Endothelial cell of umbilical vein (primary cell): ENCODE results near the gene HSPB2. TPM values are rescaled to one million over a fixed set of nuclear protein-coding genes. Genes with fewer than 3 reads are reported as not detected.

Source experiments
- BruUV-seq: library from RNA; stranded (reverse); fragments of 400-500 nt; replicated peaks from 2 replicates; lab custom pipeline; 2021; lab: Mats Ljungman, UMichigan
- CTCF ChIA-PET: fragments of 300-600, 350-600 bp; sonication (Branson Sonifier 250); formaldehyde crosslinking; loops from one replicate; lab custom pipeline; 2021; ENCODE audit warnings: antibody characterized with exemption, inconsistent platforms; lab: Charles Lee
- POLR2A ChIA-PET: fragments of 300-600, 350-600 bp; sonication (Branson Sonifier 250); formaldehyde crosslinking; loops from one replicate; lab custom pipeline; 2021; ENCODE audit warnings: antibody characterized with exemption, inconsistent platforms; lab: Charles Lee
- DNase-seq: peaks from one replicate; pipeline ENCODE4 v3.0.0-alpha.2; 2011; ENCODE audit warnings: low read depth, low spot score
- FAIRE-seq: peaks from 2 replicates; lab custom pipeline; 2011; peaks lifted over from hg19 to GRCh38; lab: Jason Lieb, UNC
- H2AFZ ChIP-seq: 2 replicates; pipeline ENCODE4 v1.6.0; 2012; ENCODE audit warnings: low read depth, low read length, control low read depth, inconsistent platforms
- H3K27ac ChIP-seq: 2 replicates; pipeline ENCODE4 v1.5.1; 2011; ENCODE audit warnings: low read depth, mild to moderate bottlenecking, control low read depth, low read length, moderate library complexity; ENCODE audit not compliant: insufficient read depth
- H3K27me3 ChIP-seq, 2 experiments: 2 replicates each; pipeline versions ENCODE4 v1.6.0 to v1.6.1; 2011; ENCODE audit warnings: low read length in 2 of 2, mixed read lengths in 1 of 2; ENCODE audit not compliant: control insufficient read depth in 2 of 2, insufficient read depth in 2 of 2
- H3K36me3 ChIP-seq, 2 experiments: 2 replicates in 1 of 2; 3 replicates in 1 of 2; pipeline ENCODE4 v1.5.1; 2011; ENCODE audit warnings: low read length in 2 of 2, mild to moderate bottlenecking in 1 of 2, moderate library complexity in 1 of 2; ENCODE audit not compliant: control insufficient read depth in 2 of 2, insufficient read depth in 2 of 2; ENCODE audit errors: extremely low read depth in 1 of 2
- H3K4me1 ChIP-seq: 3 replicates; pipeline ENCODE4 v1.5.1; 2011; ENCODE audit warnings: mild to moderate bottlenecking, low read length; ENCODE audit not compliant: control insufficient read depth, insufficient read depth; ENCODE audit errors: extremely low read depth
- H3K4me2 ChIP-seq: 2 replicates; pipeline ENCODE4 v1.6.1; 2011; ENCODE audit warnings: low read length, control low read depth, mixed read lengths; ENCODE audit not compliant: insufficient read depth
- H3K4me3 ChIP-seq, 3 experiments: fragments of 200-600 bp in 1 of 3; sonication (generic), shearing (Covaris generic) in 1 of 3; replicated peaks in 1 of 3; 2 replicates each; pipeline ENCODE4 v1.5.1; 2011 to 2016; ENCODE audit warnings: control low read depth in 3 of 3, low read length in 3 of 3, mild to moderate bottlenecking in 2 of 3, inconsistent platforms in 1 of 3, low read depth in 1 of 3, moderate library complexity in 1 of 3; ENCODE audit not compliant: insufficient read depth in 1 of 3
- H3K79me2 ChIP-seq: 2 replicates; pipeline ENCODE4 v1.6.0; 2012; ENCODE audit warnings: low read length, inconsistent platforms; ENCODE audit not compliant: control insufficient read depth, insufficient read depth
- H3K9ac ChIP-seq: replicated peaks from 2 replicates; pipeline ENCODE3; 2011; ENCODE audit warnings: low read length, control low read depth; ENCODE audit not compliant: insufficient read depth; ENCODE audit errors: extremely low read depth
- H3K9me1 ChIP-seq: replicated peaks from 3 replicates; pipeline ENCODE4 v1.6.0; 2011; ENCODE audit warnings: mild to moderate bottlenecking, low read length; ENCODE audit not compliant: control insufficient read depth, insufficient read depth; ENCODE audit errors: extremely low read depth
- H3K9me3 ChIP-seq: replicated peaks from 2 replicates; pipeline ENCODE4 v1.5.1; 2012; ENCODE audit warnings: low read length, inconsistent platforms; ENCODE audit not compliant: control insufficient read depth, insufficient read depth
- H4K20me1 ChIP-seq: replicated peaks from 2 replicates; pipeline ENCODE3; 2011; ENCODE audit warnings: mild to moderate bottlenecking, low read length; ENCODE audit not compliant: control insufficient read depth, insufficient read depth; ENCODE audit errors: extremely low read depth
- EZH2 ChIP-seq: IDR thresholded peaks from 2 replicates; pipeline ENCODE4 v1.6.1; 2012; ENCODE audit warnings: borderline replicate concordance, low read depth, mild to moderate bottlenecking, moderate library complexity, low read length, inconsistent platforms; ENCODE audit not compliant: severe bottlenecking
- FOS ChIP-seq: IDR thresholded peaks from 2 replicates; pipeline ENCODE4 v1.6.1; 2011; ENCODE audit warnings: mild to moderate bottlenecking, low read length, moderate library complexity, borderline replicate concordance; ENCODE audit not compliant: insufficient read depth
- GATA2 ChIP-seq: IDR thresholded peaks from 2 replicates; pipeline ENCODE4 v1.7.0; 2011; ENCODE audit warnings: low read depth, mild to moderate bottlenecking, moderate library complexity, mixed read lengths, low read length; ENCODE audit not compliant: insufficient read length, insufficient read depth
- JUN ChIP-seq: IDR thresholded peaks from 2 replicates; pipeline ENCODE4 v1.6.1; 2011; ENCODE audit warnings: borderline replicate concordance, low read depth; ENCODE audit not compliant: insufficient read length, insufficient read depth
- MYC ChIP-seq: IDR thresholded peaks from one replicate; pipeline ENCODE4 v1.6.1; 2011; ENCODE audit warnings: mild to moderate bottlenecking, low read depth, low read length
- POLR2A ChIP-seq: IDR thresholded peaks from 2 replicates; pipeline ENCODE4 v1.6.1; 2012; ENCODE audit warnings: low read depth, mild to moderate bottlenecking, control low read depth, low read length
- POLR2AphosphoS5 ChIP-seq: IDR thresholded peaks from 2 replicates; pipeline ENCODE4 v1.6.1; 2012; ENCODE audit warnings: low read depth, mild to moderate bottlenecking, control low read depth, low read length, moderate library complexity; ENCODE audit not compliant: insufficient read depth
- dilution Hi-C: fragments of 300-500 bp; cut with MboI; formaldehyde crosslinking; loops from one replicate; pipeline ENCODE4 v1.15.0; 2019; ENCODE audit warnings: low sequenced_read_pairs; ENCODE audit not compliant: extremely low pct_ligation_motif_present
- intact Hi-C: fragments of 100-400 bp; cut with micrococcal nuclease; formaldehyde crosslinking; loops from one replicate; pipeline ENCODE4 v1.10.0; 2022
- polyA plus RNA-seq, 4 experiments: library from polyadenylated mRNA; depleted of rRNA in 3 of 4; stranded (reverse) in 3 of 4; unstranded in 1 of 4; fragments of >200 nt; gene quantifications; 2 replicates each; pipeline versions ENCODE4 v1.2.1 to v1.2.3, GENCODE V29; 2011 to 2012; ENCODE audit warnings: missing spikeins in 1 of 4
- total RNA-seq: library from RNA; stranded (reverse); gene quantifications from 2 replicates; pipeline ENCODE4 v1.2.3, GENCODE V29; 2021
- TF ChIP-seq, protein P1 (sequence below), 2 donors: IDR thresholded peaks; 1 replicate in 1 of 2; 2 replicates in 1 of 2; pipeline ENCODE4 v1.5.1; 2011; ENCODE audit warnings: low read length in 2 of 2, mild to moderate bottlenecking in 2 of 2, moderate library complexity in 2 of 2, control low read depth in 1 of 2, inconsistent platforms in 1 of 2, low read depth in 1 of 2; ENCODE audit not compliant: insufficient read depth in 1 of 2; ENCODE audit errors: extremely low read depth in 1 of 2
- TF ChIP-seq, protein P2 (sequence below): IDR thresholded peaks from 2 replicates; pipeline ENCODE4 v1.6.1; 2011; ENCODE audit not compliant: insufficient read depth, insufficient read length

The HSPB2 gene
- total and polyA plus RNA-seq, 2 donors (not counting 3 experiments of a cell fraction or from before 2014, with no cell fraction given): not detected

DNA sequence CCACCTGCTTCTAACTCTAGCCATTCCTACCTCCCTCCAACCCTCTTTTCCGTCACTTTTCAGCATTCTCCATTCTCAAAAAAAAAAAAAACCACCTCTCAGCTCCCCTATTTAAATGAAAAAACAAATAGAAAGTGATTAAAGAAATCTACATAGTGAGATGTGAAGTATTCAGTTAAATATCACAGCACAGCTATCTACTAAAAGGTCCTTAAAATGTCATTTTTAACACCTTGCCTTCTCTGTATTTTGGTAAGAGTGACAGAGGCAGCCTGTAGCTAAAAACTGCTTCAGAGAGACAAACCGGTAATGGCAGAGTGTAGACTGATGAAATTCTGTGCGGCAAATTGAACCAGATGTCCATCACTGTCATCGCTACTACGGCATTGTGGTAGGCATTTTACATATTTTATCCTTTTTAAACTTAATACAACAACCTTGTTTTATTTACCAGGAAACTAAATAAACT lies 40.8 kb upstream of the HSPB2 start:
- Histone ChIP-seq H3K9me3 (no peaks in the 10 kb centered on the region), H3K79me2 (peaks cover 4% of the 10 kb centered on the region), H3K9ac (peak overlapping the region; percentile 87), H3K4me1 (peaks cover 8% of the 10 kb centered on the region), H3K4me2 (peak overlapping the region; percentile 91), H4K20me1 (no peaks in the 10 kb centered on the region), H2AFZ (peak overlapping the region; percentile 96), H3K27me3 (no peaks in the 10 kb centered on the region), H3K36me3 (peaks cover 0 to 2% of the 10 kb centered on the region in 2 experiments), H3K4me3 (peak overlapping the region; percentile 72 to 93 (median 81)), H3K27ac (peak overlapping the region; percentile 71), H3K9me1 (no peaks in the 10 kb centered on the region)
- intact Hi-C loops: loop anchor here (2.0 kb wide), 2 partner anchors 55 to 153 kb away; partner anchors contain the start of gene DLAT
- POLR2A ChIA-PET: interaction anchor here (0.7 to 2.2 kb wide), 7 partner anchors 10 to 242 kb away, joined by 3 to 11 read pairs (median 5); no protein-coding TSS in a partner anchor
- CTCF ChIA-PET: interaction anchor here (0.6 to 2.8 kb wide), 26 partner anchors 8 to 409 kb away, joined by 3 to 23 read pairs (median 4); partner anchors contain the start of genes C11orf52 and CFAP68
- no peak for FAIRE-seq
- BruUV-seq: no TSS peak
- TF ChIP-seq JUN (no peak), GATA2 (no peak), POLR2A (no peak), FOS (no peak), POLR2AphosphoS5 (no peak)
- no peak for DNase-seq
- dilution Hi-C loops: no loop called here

DNA sequence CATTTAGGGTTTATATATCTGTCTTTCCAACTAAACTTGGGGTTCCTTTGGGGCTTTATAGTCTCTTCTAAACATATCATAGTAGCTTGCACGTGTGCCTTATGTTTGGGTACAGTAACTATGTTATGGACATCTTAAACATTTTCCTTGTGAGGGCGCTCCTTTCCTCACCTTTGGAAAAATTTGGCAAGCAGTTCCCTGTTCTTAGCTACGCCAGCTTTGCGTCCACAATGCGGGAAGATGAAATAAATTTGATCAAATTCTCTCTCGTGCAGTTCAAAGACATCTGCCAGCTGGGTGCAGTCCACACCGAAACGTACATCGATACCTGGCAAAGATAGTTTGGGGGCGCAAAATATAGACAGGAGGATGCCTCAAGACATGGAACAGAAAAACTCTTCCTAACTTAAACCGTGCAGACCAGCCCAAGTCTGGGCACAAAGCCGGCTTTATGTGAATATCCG lies 34.1 kb upstream of the HSPB2 start:
- Histone ChIP-seq H3K9me3 (no peaks in the 10 kb centered on the region), H3K36me3 (no peaks in the 10 kb centered on the region), H2AFZ (peak overlapping the region; percentile 86), H3K4me2 (peak overlapping the region; percentile 92), H3K9ac (peak overlapping the region; percentile 95), H3K4me3 (peak overlapping the region; percentile 53 to 84 (median 62)), H4K20me1 (no peaks in the 10 kb centered on the region), H3K27me3 (no peaks in the 10 kb centered on the region), H3K9me1 (no peaks in the 10 kb centered on the region), H3K4me1 (peaks cover 21% of the 10 kb centered on the region), H3K27ac (peak overlapping the region; percentile 93), H3K79me2 (no peaks in the 10 kb centered on the region)
- dilution Hi-C loops (no loop called here), intact Hi-C loops (loop anchor here (2.0 kb wide), 2 partner anchors 296 to 348 kb away; partner anchors contain the start of genes BCO2 and PTS)
- TF ChIP-seq JUN (no peak), FOS (no peak), POLR2A (no peak), MYC (no peak), EZH2 (no peak), POLR2AphosphoS5 (no peak), GATA2 (no peak)
- TF ChIP-seq, protein P1, sequence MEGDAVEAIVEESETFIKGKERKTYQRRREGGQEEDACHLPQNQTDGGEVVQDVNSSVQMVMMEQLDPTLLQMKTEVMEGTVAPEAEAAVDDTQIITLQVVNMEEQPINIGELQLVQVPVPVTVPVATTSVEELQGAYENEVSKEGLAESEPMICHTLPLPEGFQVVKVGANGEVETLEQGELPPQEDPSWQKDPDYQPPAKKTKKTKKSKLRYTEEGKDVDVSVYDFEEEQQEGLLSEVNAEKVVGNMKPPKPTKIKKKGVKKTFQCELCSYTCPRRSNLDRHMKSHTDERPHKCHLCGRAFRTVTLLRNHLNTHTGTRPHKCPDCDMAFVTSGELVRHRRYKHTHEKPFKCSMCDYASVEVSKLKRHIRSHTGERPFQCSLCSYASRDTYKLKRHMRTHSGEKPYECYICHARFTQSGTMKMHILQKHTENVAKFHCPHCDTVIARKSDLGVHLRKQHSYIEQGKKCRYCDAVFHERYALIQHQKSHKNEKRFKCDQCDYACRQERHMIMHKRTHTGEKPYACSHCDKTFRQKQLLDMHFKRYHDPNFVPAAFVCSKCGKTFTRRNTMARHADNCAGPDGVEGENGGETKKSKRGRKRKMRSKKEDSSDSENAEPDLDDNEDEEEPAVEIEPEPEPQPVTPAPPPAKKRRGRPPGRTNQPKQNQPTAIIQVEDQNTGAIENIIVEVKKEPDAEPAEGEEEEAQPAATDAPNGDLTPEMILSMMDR (IDR thresholded peaks at IDR 0.05; ENCODE audit: extremely low read depth in 1 of 2, insufficient read depth in 1 of 2, low read depth in 1 of 2, low read length in 2 of 2): no peak
- TF ChIP-seq, protein P2, sequence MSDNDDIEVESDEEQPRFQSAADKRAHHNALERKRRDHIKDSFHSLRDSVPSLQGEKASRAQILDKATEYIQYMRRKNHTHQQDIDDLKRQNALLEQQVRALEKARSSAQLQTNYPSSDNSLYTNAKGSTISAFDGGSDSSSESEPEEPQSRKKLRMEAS: no peak
- ChIA-PET POLR2A (no interaction called here), CTCF (interaction anchor here (0.8 to 1.7 kb wide), 3 partner anchors 48 to 104 kb away, joined by 3 to 10 read pairs (median 5); no protein-coding TSS in a partner anchor)
- no peak for FAIRE-seq
- TSS peak; percentile 68 for BruUV-seq
- DNase-seq: no peak
